T-helper 2 cell (primary cell): ENCODE data around the gene NOA1.
"Not testable (repeated sequence)": the region's sequence is repeated elsewhere in the genome, so short reads cannot be mapped to it uniquely, and the experiment has no call there.

Source experiments
- DNase-seq, 5 experiments: peaks; one replicate each; pipeline versions ENCODE4 v3.0.0 to v3.0.0-alpha.2; 2012 to 2022

Gene NOA1

GRCh38 chr4:56953680-56954520 lies 23.5 kb downstream of the NOA1 start:
- DNase-seq, result no peak

- no peak for DNase-seq
Measured at GRCh38 chr4:56941403-56941802, 36.0 kb downstream of the NOA1 start.

GRCh38 chr4:56940971-56941370 lies 36.4 kb downstream of the NOA1 start:
- DNase-seq, result no peak

GRCh38 chr4:56940403-56940802 lies 37.0 kb downstream of the NOA1 start:
- no peak for DNase-seq

GRCh38 chr4:56939826-56940225 lies 37.6 kb downstream of the NOA1 start:
- not testable (repeated sequence) for DNase-seq

GRCh38 chr4:56937262-56937661 lies 40.1 kb downstream of the NOA1 start:
- DNase-seq, result no peak

GRCh38 chr4:56931924-56932323 lies 45.5 kb downstream of the NOA1 start:
- DNase-seq, result no peak

GRCh38 chr4:56930638-56931037 lies 46.8 kb downstream of the NOA1 start:
- no peak for DNase-seq

- no peak for DNase-seq
Measured at GRCh38 chr4:56927196-56927595, 50.2 kb downstream of the NOA1 start.

GRCh38 chr4:56914977-56915376 lies 62.4 kb downstream of the NOA1 start:
- not testable (repeated sequence) for DNase-seq

GRCh38 chr4:56914336-56914735 lies 63.1 kb downstream of the NOA1 start:
- no peak for DNase-seq
